Measurements from ENCODE around the gene C5orf58.
A peak's percentile ranks its signal among the peaks of the same experiment; 100 is the strongest.

Gene C5orf58

GRCh38 chr5:170283296-170283695, 50.5 kb downstream of the C5orf58 start:
- no peak for DNase-seq (ENCODE audit: low spot score)

DNA sequence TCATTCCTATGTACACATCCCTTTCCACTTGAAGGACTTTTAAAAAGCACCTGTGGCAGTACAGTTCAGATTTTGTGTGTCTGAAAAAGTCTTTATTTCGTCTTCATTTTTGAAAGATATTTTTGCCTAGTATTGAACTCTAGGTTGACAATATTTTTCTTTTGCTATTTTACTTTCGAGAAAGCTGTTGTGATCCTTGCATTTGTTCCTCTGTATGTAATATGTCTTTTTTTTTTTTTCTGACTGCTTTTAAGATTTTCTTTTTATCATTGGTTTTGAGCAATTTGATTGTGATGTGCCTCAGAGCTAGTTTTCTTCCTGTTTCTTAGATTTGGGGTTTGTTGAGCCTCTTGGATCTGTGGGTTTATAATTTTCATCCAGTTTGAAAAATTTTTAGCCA, 51.4 kb downstream of the C5orf58 start:
- no peak for DNase-seq (ENCODE audit: low spot score)

- DNase-seq (ENCODE audit: low spot score), result no peak
These were observed 52.4 kb downstream of the C5orf58 start for GRCh38 chr5:170285181-170285580.

- no peak for DNase-seq (ENCODE audit: low spot score)
These were observed 53.7 kb downstream of the C5orf58 start for GRCh38 chr5:170286386-170286925.

- DNase-seq (ENCODE audit: low spot score), result no peak
These were observed 54.7 kb downstream of the C5orf58 start for GRCh38 chr5:170287532-170287931.

GRCh38 chr5:170288151-170288550, 55.4 kb downstream of the C5orf58 start:
- DNase-seq (ENCODE audit: low spot score), result no peak

DNA sequence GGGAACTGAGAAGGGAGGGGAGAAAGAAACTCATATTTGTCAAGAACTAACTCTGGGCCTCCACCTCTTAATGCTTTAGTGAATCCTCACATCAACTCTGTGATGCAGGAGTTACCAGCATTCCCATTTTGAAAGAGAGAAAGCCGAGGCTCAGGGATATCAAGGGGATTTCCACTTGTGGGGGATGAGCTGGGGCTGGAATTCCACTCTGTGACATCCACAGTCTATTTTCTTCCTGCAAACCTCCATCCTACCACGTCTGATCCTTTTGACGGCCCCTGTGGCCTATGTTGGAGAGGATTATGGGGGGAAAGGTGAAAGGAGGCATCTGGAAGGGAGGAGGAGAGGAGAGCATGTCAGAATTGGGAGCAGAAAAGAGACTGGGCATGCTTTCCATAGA, 55.8 kb downstream of the C5orf58 start:
- DNase-seq (ENCODE audit: low spot score), result no peak

- no peak for DNase-seq (ENCODE audit: low spot score)
These were observed 56.3 kb downstream of the C5orf58 start for GRCh38 chr5:170289121-170289520.

- DNase-seq (ENCODE audit: low spot score), result no peak
These were observed 57.0 kb downstream of the C5orf58 start for GRCh38 chr5:170289764-170290163.

GRCh38 chr5:170290498-170290897, 57.7 kb downstream of the C5orf58 start:
- no peak for DNase-seq (ENCODE audit: low spot score)

DNA sequence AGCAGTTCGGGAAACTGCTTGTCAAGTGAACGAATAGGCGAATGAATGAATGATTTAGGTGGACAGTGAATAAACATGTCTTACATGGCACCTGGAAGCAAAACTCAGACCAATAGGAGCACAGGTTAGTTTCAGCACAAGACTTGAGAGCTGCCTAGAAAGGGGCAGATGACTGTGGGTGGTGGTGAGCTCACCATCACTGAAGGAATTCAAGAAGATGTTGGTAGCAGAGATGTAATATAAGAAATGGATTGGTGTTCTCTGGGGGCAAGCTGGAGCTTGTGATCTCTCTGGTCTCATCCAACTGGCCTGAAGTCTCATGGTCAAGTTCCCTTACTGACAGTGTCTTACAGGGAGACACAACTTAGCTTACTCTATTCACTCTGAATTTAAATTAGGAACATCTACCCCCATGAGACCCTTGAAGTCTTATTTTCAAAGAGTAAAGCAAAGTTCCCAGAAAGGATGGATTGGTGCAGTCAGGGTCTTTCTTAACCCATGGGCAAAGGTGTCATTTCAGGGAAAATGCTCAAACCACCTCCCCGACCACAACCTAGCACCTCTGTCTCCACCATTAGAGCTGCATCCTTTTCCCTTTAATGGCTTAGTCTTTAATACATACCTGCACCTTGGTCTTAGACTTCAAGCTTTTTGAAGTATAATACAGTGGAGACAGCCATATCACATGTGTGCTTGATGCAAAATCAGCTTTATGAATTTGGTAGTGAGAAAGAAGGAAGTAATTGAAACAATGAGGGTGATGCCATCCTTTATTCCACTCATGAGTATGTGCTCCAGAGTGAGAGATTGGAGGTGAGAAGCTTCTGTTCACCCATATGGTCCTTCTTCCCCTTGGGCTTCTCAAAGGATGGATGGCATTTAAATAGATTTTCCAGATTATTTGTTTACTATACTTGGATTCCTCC, 59.7 kb downstream of the C5orf58 start:
- no peak for DNase-seq (ENCODE audit: low spot score)

DNA sequence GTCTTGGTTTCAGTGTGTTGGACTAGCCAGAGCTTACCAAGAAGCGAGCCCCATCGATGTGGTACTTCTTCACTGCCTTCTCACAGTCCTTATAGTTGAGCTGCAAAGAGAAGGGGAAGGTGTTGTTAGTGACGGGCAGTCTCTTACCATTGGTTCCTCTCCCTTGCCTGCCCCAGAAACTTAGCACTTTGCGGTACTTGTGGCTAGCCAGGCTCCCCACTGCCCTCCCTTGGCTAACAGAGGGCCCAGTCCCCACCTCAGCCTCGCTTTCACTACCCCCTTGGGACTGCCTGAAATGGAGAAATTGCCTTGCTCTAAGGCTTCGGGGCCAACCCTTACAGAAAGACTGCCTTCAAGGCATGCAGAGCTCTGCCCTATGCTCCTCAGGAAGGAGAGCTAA, 60.5 kb downstream of the C5orf58 start:
- DNase-seq (ENCODE audit: low spot score), result peak; percentile 42

GRCh38 chr5:170294057-170294456, 61.3 kb downstream of the C5orf58 start:
- no peak for DNase-seq (ENCODE audit: low spot score)

DNA sequence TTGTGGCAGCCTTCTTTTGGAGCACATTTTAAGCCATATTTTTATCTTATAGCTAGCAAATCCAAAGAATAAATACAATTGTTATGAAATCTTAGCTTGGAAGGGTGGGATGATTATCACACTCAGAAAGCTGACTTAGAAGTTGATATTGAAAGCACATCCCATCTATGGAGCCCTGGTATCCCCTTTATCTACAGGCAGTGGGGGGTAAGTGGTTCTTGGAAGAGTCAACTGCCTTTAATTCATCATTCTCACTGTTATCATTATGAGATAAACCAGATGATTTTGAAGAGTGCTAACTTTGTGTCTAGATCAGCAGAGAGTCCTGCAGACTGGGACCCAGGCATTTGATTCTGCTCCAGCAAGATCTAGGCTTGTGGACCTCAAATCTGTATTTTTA, 61.8 kb downstream of the C5orf58 start:
- no peak for DNase-seq (ENCODE audit: low spot score)

Measured in germinal center (tissue), 1 donor.